IPS-20b (cell line): ENCODE data around the gene STAT5B.
"Not testable (repeated sequence)": the region's sequence is repeated elsewhere in the genome, so short reads cannot be mapped to it uniquely, and the experiment has no call there.

Experiments
- H3K27ac ChIP-seq: one replicate; pipeline ENCODE4 v1.5.1; 2013; ENCODE audit warnings: low read length
- H3K27me3 ChIP-seq: 2 replicates; pipeline ENCODE4 v1.6.1; 2013; ENCODE audit warnings: mild to moderate bottlenecking, low read length, inconsistent platforms; ENCODE audit not compliant: insufficient read depth
- H3K36me3 ChIP-seq: 2 replicates; pipeline ENCODE4 v1.6.1; 2013; ENCODE audit warnings: low read depth, mild to moderate bottlenecking, inconsistent platforms, low read length, moderate library complexity; ENCODE audit not compliant: insufficient read depth
- H3K4me1 ChIP-seq: 2 replicates; pipeline ENCODE4 v1.6.1; 2013; ENCODE audit warnings: mild to moderate bottlenecking, control low read depth, inconsistent platforms, low read length, moderate library complexity; ENCODE audit not compliant: insufficient read depth
- H3K4me3 ChIP-seq: 2 replicates; pipeline ENCODE4 v1.5.1; 2013; ENCODE audit warnings: mild to moderate bottlenecking, low read length, inconsistent platforms
- H3K9ac ChIP-seq: 2 replicates; pipeline ENCODE4 v1.6.1; 2013; ENCODE audit warnings: low read depth, mild to moderate bottlenecking, inconsistent platforms, low read length, moderate library complexity
- H3K9me3 ChIP-seq: 2 replicates; pipeline ENCODE4 v1.6.1; 2013; ENCODE audit warnings: mild to moderate bottlenecking, low read depth, low read length, inconsistent platforms; ENCODE audit not compliant: insufficient read depth

STAT5B gene

DNA sequence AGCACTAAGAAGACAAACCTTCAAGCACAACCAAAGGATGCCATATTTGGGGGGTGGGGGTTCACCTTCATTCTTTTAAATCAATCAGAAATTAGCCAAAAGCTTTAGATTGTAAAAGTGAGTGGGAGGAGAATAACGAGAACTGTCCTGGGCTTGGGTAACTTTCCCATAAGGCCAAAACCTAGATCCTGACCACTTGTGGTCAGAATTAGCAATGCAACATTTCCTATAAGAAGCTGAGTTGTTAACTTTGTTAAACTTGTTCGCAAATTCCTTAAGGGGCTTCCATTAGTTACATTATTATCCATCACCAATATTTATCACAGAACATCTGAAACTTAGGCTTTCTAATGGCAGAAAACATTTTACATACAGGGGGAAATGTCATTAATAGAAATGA is 25.1 kb downstream of the STAT5B start:
- Histone ChIP-seq H3K9ac (no peak overlapping the region), H3K27me3 (no peaks in the 10 kb centered on the region), H3K4me3 (no peak overlapping the region), H3K36me3 (no peaks in the 10 kb centered on the region), H3K27ac (no peak overlapping the region), H3K4me1 (peaks cover 16% of the 10 kb centered on the region; the same call in 1 of the 2 replicates), H3K9me3 (no peaks in the 10 kb centered on the region)

DNA sequence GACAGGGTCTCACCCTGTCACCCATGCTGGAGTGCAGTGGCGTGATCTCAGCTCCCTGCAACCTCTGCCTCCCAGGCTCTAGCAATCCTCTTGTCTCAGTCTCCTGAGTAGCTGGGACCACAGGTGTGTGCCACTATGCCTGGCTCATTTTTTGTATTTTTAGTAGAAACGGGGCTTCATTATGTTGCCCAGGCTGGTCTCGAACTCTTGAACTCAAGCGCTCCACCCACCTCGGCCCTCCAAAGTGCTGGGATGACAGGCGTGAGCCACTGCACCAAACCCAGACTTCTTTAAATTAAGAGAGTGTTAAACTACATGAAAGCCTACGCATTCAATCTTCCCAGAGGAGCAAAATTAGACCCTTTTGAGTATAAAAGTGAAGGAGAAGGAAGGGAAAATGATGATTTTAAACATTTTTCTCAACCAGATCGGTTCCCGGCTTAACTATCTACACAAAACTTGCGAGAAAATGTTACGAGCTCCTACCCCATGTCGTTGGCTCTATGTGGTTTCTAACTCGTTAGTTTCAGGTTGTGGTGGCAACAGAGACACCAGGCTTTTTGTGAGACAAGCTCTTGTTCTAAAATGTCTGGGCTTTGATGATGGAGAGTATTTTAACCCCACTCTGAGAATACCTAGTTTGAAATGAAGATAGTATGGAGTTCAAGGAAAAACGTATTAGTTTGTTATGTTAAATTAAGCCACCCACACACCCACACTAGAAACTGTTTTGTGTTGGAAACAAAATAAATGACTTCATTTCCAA is 26.3 kb downstream of the STAT5B start:
- no peak overlapping the region for H3K9ac ChIP-seq
- no peaks in the 10 kb centered on the region for H3K36me3 ChIP-seq
- no peaks in the 10 kb centered on the region for H3K27me3 ChIP-seq
- H3K4me1 ChIP-seq: peaks cover 11% of the 10 kb centered on the region; the same call in 1 of the 2 replicates
- H3K27ac ChIP-seq: no peak overlapping the region
- H3K9me3 ChIP-seq: no peaks in the 10 kb centered on the region
- H3K4me3 ChIP-seq: no peak overlapping the region

DNA sequence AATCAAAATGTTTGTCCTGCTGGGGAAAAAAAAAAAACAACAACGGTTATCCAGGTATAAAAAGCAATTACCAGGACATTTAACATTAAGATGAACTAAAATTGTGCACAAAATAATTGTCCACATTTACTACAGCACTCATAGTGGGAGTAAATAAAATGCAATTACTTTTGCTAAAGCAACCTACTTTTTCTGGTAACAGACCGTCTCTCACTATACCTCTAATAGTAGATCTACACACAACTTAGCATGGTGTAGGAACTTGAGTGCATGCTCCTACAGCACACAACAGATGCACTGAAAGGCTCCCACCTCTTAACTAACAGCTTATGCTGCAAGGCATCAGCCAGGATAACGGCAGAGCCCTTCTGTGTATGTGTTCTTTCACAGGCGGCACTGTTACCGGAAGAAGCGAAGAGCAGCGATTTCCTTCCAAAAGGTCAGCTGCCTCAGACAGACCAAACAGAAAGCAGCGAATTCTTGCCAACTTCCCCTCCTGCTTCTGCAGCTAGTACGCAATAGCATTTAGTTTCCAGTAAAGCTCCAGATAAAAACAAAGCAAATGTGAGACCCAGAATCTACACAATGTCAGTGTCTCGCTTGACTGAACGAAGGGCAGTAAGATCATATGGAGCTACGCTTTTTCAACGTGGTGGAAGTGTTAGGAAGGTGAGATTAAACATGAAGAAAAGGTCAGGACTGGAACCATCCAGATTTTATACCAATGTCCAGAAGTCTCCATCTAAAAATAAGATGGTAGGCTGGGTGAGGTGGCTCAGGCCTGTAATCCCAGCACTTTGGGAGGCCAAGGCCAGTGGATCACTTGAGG is 27.6 kb downstream of the STAT5B start:
- Histone ChIP-seq H3K27me3 (no peaks in the 10 kb centered on the region), H3K4me1 (peaks cover 11% of the 10 kb centered on the region; the same call in 1 of the 2 replicates), H3K27ac (no peak overlapping the region), H3K9ac (no peak overlapping the region), H3K4me3 (no peak overlapping the region), H3K36me3 (no peaks in the 10 kb centered on the region), H3K9me3 (no peaks in the 10 kb centered on the region)

DNA sequence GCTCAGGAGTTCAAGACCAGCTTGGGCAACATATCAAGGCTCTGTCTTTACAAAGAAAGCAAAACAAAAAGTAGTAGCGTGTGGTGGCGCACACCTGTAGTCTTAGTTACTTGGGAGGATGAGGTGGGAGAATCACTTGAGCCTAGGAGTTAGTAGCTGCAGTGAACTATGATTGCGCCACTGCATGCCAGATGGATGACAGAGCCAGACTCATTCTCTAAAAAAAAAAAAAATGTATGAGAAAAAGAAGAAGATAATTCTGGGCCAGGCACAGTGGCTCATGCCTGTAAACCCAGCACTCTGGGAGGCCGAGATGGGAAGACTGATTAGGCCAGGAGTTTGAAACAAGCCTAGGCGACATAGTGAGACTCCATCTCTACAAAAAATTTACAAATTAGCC is 28.5 kb downstream of the STAT5B start:
- H3K9me3 ChIP-seq: no peaks in the 10 kb centered on the region
- no peak overlapping the region for H3K9ac ChIP-seq
- no peaks in the 10 kb centered on the region for H3K27me3 ChIP-seq
- no peak overlapping the region for H3K27ac ChIP-seq
- no peaks in the 10 kb centered on the region for H3K36me3 ChIP-seq
- 0 out of 2 replicates have a peak, but pooled peaks cover 5% of the 10 kb centered on the region for H3K4me1 ChIP-seq
- H3K4me3 ChIP-seq: no peak overlapping the region

DNA sequence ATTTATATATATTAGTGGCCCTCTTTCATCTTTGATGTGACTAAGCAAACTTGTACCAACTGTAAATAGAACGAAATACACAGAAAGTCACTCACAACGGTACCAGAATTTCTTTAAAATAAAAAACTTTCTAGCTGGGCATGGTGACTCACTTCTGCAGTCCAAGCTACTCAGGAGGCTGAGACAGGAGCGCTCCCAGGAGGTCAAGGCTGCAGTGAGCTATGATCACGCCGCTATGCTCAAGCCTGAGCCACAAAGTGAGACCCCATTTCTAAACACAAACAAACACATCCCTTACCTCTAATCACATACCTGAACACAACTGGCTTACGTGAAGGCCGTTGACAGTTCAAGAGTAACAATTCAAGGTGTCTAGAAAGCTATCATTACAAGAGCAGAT is 29.7 kb downstream of the STAT5B start:
- no peaks in the 10 kb centered on the region for H3K9me3 ChIP-seq
- H3K4me3 ChIP-seq: no peak overlapping the region
- no peak overlapping the region for H3K27ac ChIP-seq

GRCh38 chr17:42245183-42245582 is 31.0 kb downstream of the STAT5B start:
- not testable (repeated sequence) for H3K36me3 ChIP-seq, H3K4me1 ChIP-seq, H3K27me3 ChIP-seq, H3K9me3 ChIP-seq, H3K27ac ChIP-seq, H3K4me3 ChIP-seq, H3K9ac ChIP-seq

More for the DNA sequence above, 29.7 kb downstream of the STAT5B start:
- Histone ChIP-seq H3K36me3 (no peaks in the 10 kb centered on the region), H3K27me3 (no peaks in the 10 kb centered on the region), H3K9ac (no peak overlapping the region), H3K4me1 (0 out of 2 replicates have a peak, but pooled peaks cover 5% of the 10 kb centered on the region)

DNA sequence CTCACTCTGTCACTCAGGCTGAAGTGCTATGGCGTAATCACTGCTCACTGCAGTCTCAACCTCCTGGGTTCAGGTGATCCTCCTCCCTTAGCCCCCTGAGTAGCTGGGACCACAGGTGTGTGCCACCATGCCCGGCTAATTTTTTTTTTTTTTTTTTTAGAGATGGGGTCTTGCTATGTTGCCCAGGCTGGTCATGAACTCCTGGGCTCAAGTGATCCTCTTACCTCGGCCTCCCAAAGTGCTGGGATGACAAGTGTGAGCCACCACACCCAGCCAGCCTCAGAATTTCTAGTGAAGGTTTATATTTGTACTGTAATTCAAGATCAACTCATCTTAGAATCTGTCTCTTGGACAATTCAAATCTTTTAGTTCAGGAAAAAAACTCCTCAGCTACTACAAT is 32.1 kb downstream of the STAT5B start:
- H3K27ac ChIP-seq, H3K4me1 ChIP-seq, H3K36me3 ChIP-seq, H3K9ac ChIP-seq, H3K4me3 ChIP-seq, H3K9me3 ChIP-seq, H3K27me3 ChIP-seq: not testable (repeated sequence)

- Histone ChIP-seq H3K27me3 (no peaks in the 10 kb centered on the region), H3K27ac (no peak overlapping the region), H3K9ac (no peak overlapping the region), H3K4me1 (no peaks in the 10 kb centered on the region), H3K9me3 (no peaks in the 10 kb centered on the region), H3K36me3 (no peaks in the 10 kb centered on the region), H3K4me3 (no peak overlapping the region)
These were observed 32.7 kb downstream of the STAT5B start for GRCh38 chr17:42243493-42243982.

- H3K4me3 ChIP-seq: no peak overlapping the region
- H3K27me3 ChIP-seq: no peaks in the 10 kb centered on the region
- no peaks in the 10 kb centered on the region for H3K9me3 ChIP-seq
- no peak overlapping the region for H3K9ac ChIP-seq
- H3K27ac ChIP-seq: no peak overlapping the region
- no peaks in the 10 kb centered on the region for H3K36me3 ChIP-seq
- H3K4me1 ChIP-seq: no peaks in the 10 kb centered on the region
These were observed 34.3 kb downstream of the STAT5B start for GRCh38 chr17:42241871-42242270.

DNA sequence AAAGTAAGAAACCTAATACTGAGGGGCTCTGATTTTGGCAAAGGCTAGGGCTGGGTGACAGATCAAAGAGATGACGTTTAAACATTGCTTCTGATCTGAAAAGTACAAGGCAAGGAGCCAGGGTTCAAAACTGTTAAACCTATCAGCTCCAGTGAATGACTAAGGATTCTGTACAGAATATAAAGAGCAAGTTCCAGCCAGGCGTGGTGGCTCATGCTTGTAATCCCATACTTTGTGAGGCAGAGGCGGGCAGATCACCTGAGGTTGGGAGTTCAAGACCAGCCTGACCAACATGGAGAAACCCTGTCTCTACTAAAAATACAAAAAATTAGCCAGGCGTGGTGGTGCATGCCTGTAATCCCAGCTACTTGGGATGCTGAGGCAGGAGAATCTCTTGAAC is 35.3 kb downstream of the STAT5B start:
- not testable (repeated sequence) for H3K4me1 ChIP-seq, H3K9ac ChIP-seq, H3K27me3 ChIP-seq, H3K27ac ChIP-seq, H3K9me3 ChIP-seq, H3K36me3 ChIP-seq, H3K4me3 ChIP-seq

DNA sequence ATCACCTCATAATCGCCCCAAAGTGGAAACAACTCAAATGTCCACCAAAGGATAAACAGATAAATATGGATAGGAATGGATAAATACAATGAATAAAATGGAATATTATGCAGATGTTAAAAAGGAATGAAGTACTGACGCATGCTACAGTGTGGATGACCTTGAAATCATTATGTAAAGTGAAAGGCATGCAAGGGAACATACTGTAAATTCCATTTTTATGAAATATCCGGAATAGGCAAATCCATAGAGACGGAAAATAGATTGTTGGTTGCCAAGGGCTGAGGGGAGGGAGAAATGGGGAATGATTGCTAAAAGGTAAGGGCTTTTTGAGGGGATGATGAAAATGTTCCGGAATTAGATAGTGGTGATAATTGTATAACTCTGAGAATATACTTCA is 36.0 kb downstream of the STAT5B start:
- Histone ChIP-seq H3K27me3 (no peaks in the 10 kb centered on the region), H3K9ac (no peak overlapping the region), H3K27ac (no peak overlapping the region), H3K4me3 (no peak overlapping the region), H3K36me3 (no peaks in the 10 kb centered on the region), H3K9me3 (no peaks in the 10 kb centered on the region), H3K4me1 (no peaks in the 10 kb centered on the region)

DNA sequence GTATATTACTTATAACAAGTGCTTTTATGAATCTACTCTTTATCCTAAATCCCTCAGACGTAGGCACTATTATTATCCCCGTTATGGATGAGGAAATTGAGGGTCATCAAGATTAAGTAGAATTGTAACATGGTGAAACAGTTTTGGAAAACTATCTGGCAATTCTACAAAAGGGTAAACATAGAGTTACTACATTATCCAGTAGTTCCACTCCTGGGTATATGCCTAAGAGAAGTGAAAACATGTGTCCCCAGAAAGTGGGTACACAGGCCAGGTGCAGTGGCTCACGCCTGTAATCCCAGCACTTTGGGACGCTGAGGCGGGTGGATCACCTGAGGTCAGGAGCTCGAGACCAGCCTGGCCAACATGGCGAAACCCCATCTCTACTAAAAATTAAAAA is 36.6 kb downstream of the STAT5B start:
- H3K9me3 ChIP-seq, H3K27me3 ChIP-seq, H3K4me3 ChIP-seq, H3K36me3 ChIP-seq, H3K9ac ChIP-seq, H3K4me1 ChIP-seq, H3K27ac ChIP-seq: not testable (repeated sequence)
